Muscle layer of duodenum (tissue), 2 donors: ENCODE data around the gene POMGNT1.
A peak's percentile ranks its signal among the peaks of the same experiment; 100 is the strongest.
"Not testable (repeated sequence)": the region's sequence is repeated elsewhere in the genome, so short reads cannot be mapped to it uniquely, and the experiment has no call there.

ENCODE experiments used
- H3K27ac ChIP-seq: one replicate; pipeline ENCODE4 v1.7.0; 2013; ENCODE audit warnings: mild to moderate bottlenecking, low read length
- H3K27me3 ChIP-seq: one replicate; pipeline ENCODE4 v1.7.0; 2013; ENCODE audit warnings: low read depth, mild to moderate bottlenecking, control low read depth, low read length
- H3K36me3 ChIP-seq, 2 donors: one replicate each; pipeline ENCODE4 v1.7.0; 2013; ENCODE audit warnings: low read length in 2 of 2, control low read depth in 1 of 2, mild to moderate bottlenecking in 1 of 2; ENCODE audit not compliant: insufficient read depth in 2 of 2, control insufficient read depth in 1 of 2
- H3K4me1 ChIP-seq, 2 donors: one replicate each; pipeline ENCODE4 v1.7.0; 2013; ENCODE audit warnings: low read length in 2 of 2, mild to moderate bottlenecking in 2 of 2, control low read depth in 1 of 2, moderate library complexity in 1 of 2; ENCODE audit not compliant: insufficient read depth in 2 of 2, control insufficient read depth in 1 of 2
- H3K4me3 ChIP-seq, 2 donors: one replicate each; pipeline ENCODE4 v1.7.0; 2013; ENCODE audit warnings: low read length in 2 of 2, low read depth in 1 of 2, mild to moderate bottlenecking in 1 of 2
- H3K9me3 ChIP-seq, 2 donors: one replicate each; pipeline ENCODE4 v1.7.0; 2013; ENCODE audit warnings: low read length in 2 of 2, control low read depth in 1 of 2, mild to moderate bottlenecking in 1 of 2; ENCODE audit not compliant: control insufficient read depth in 1 of 2
- donor health status: healthy.

POMGNT1 gene

DNA sequence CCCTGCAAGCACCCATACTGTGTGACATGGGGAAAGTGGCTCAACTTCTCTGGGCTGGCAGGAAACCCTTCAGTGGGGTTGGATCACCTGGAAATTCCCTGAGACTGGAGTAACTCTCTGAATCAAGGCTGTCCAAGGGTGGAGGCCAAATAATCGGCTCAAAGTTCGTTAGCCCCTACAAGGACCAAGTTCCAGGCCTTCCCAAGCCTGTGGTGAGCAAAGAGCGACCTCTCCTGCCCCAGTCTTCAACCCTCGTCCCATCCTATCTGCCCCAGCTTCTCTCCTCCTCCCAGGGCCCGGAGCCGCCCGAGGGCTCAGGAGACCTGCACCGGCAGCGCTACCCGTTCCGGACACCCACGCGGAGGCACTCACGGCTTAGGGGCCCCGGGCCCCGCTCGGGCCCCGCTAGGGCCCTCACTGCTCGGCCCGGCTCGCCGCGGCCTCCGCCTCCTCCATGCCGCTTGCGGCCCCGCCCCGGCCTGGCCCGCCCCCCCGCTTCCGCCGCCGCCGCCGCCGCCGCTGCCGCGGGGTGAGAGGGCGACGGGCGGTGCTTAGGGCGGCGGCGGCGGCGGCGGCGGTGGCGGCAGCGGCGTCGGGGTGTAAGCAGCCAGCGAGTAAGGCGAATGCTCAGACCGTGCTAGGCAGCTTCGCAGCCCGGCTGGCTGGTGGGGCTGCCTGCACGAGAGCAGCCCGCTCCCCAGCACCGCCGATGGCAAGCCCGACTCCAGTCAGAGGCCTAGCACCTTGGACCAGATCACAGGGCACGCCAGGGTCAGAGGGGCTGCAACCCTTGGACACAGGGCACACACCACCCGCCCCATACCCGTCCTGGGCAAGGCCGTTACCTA lies at the start of gene POMGNT1:
TSS of gene POMGNT1 (minus strand) at position 471 of the 848 bp plus-strand sequence. CDS start 613 bp downstream, outside the sequence.
- Histone ChIP-seq H3K27ac (peak within 1 kb of the TSS; percentile 82), H3K4me1 (peaks cover 9 to 27% of the 10 kb centered on the region in 2 donors), H3K36me3 (peaks cover 22 to 25% of the 10 kb centered on the region in 2 donors), H3K9me3 (no peaks in the 10 kb centered on the region), H3K27me3 (no peaks in the 10 kb centered on the region), H3K4me3 (peak within 1 kb of the TSS; percentile 92 to 95)

- no peaks in the 10 kb centered on the region for H3K27me3 ChIP-seq
- H3K27ac ChIP-seq: no peak within 1 kb of the TSS
- H3K4me3 ChIP-seq: peak within 1 kb of the TSS; percentile 83 to 89
- no peaks in the 10 kb centered on the region for H3K36me3 ChIP-seq
- no peaks in the 10 kb centered on the region for H3K9me3 ChIP-seq
- H3K4me1 ChIP-seq: peaks cover 4 to 8% of the 10 kb centered on the region in 2 donors
Observed at GRCh38 chr1:46247436-46248121, 49.3 kb upstream of the POMGNT1 start, which contains the start of gene RAD54L. TSS of gene RAD54L (plus strand) at chr1:46247763. CDS start at chr1:46248406, 643 bp downstream.

- no peaks in the 10 kb centered on the region for H3K36me3 ChIP-seq
- H3K4me3 ChIP-seq: peak overlapping the region; percentile 83 to 89
- H3K9me3 ChIP-seq: no peaks in the 10 kb centered on the region
- H3K27ac ChIP-seq: no peak overlapping the region
- H3K4me1 ChIP-seq: peaks cover 4 to 8% of the 10 kb centered on the region in 2 donors
- H3K27me3 ChIP-seq: no peaks in the 10 kb centered on the region
Observed at GRCh38 chr1:46246548-46247435, 48.6 kb upstream of the POMGNT1 start.

GRCh38 chr1:46246136-46246535 lies 47.9 kb upstream of the POMGNT1 start:
- H3K4me1 ChIP-seq, H3K27me3 ChIP-seq, H3K27ac ChIP-seq, H3K36me3 ChIP-seq, H3K4me3 ChIP-seq, H3K9me3 ChIP-seq: not testable (repeated sequence)

DNA sequence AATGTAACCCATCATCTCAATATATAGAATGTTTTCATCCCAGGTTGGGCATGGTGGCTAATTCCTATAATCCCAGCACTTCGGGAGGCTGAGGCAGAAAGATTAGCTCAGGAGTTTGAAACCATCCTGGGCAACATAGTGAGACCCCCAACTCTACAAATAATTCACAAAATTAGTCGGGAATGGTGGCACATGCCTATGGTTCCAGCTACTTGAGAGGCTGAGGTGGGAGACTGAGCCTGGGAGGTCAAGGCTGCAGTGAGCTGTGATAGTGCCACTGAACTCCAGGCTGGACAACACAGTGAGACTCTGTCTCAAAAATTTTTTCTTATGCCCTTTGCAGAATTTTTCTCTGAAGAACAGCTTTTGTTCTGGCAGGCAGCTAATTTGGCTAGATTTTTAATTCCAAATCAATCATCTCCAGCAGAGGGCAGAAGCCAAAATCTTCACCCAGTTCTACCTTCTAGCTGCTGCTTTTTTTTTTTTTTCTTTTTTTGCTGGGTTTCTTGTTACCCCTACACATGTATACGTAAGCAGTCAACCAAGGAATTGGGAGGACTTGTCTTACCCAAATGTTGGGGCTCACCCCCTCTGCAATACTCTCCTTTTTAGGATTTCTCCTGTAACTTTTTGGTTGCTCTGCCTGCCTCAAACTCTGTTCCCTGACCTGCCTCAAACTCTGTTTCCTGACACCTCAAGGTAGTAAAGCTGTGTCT lies 46.6 kb upstream of the POMGNT1 start:
- peaks cover 4 to 8% of the 10 kb centered on the region in 2 donors for H3K4me1 ChIP-seq
- no peaks in the 10 kb centered on the region for H3K9me3 ChIP-seq
- H3K27me3 ChIP-seq: no peaks in the 10 kb centered on the region
- H3K4me3 ChIP-seq: no peak overlapping the region
- no peaks in the 10 kb centered on the region for H3K36me3 ChIP-seq
- no peak overlapping the region for H3K27ac ChIP-seq

DNA sequence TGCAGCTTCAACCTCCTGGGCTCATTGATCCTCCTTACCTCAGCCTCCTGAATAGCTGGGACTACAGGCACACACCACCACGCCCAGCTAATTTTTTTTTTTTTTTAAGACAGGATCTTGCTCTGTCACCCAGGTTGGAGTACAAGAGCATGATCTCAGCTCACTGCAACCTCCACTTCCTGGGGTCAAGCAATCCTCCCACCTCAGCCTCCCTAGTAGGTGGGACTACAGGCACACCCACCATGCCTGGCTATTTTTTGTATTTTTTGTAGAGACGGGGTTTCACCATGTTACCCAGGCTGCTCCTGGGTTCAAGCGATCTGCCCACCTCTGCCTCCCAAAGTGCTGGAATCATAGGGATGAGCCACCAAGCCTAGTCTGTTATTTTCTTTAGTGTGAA lies 45.6 kb upstream of the POMGNT1 start:
- H3K4me3 ChIP-seq: not testable (repeated sequence)

GRCh38 chr1:46242918-46243317 lies 44.7 kb upstream of the POMGNT1 start:
- no peaks in the 10 kb centered on the region for H3K27me3 ChIP-seq
- H3K4me1 ChIP-seq: peaks cover 4% of the 10 kb centered on the region in 2 donors

More for the DNA sequence above, 45.6 kb upstream of the POMGNT1 start:
- not testable (repeated sequence) for H3K27ac ChIP-seq, H3K36me3 ChIP-seq, H3K9me3 ChIP-seq, H3K27me3 ChIP-seq, H3K4me1 ChIP-seq

DNA sequence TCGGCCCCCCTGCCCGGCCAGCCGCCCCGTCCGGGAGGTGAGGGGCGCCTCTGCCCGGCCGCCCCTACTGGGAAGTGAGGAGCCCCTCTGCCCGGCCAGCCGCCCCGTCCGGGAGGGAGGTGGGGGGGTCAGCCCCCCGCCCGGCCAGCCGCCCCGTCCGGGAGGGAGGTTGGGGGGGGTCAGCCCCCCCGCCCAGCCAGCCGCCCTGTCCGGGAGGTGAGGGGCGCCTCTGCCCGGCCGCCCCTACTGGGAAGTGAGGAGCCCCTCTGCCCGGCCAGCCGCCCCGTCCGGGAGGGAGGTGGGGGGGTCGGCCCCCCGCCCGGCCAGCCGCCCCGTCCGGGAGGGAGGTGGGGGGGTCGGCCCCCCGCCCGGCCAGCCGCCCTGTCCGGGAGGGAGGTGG lies 43.5 kb upstream of the POMGNT1 start:
- H3K27me3 ChIP-seq, H3K9me3 ChIP-seq, H3K4me3 ChIP-seq, H3K27ac ChIP-seq, H3K4me1 ChIP-seq, H3K36me3 ChIP-seq: not testable (repeated sequence)

More at GRCh38 chr1:46242918-46243317, 44.7 kb upstream of the POMGNT1 start:
- no peak overlapping the region for H3K4me3 ChIP-seq
- no peaks in the 10 kb centered on the region for H3K9me3 ChIP-seq
- H3K27ac ChIP-seq: no peak overlapping the region
- no peaks in the 10 kb centered on the region for H3K36me3 ChIP-seq

DNA sequence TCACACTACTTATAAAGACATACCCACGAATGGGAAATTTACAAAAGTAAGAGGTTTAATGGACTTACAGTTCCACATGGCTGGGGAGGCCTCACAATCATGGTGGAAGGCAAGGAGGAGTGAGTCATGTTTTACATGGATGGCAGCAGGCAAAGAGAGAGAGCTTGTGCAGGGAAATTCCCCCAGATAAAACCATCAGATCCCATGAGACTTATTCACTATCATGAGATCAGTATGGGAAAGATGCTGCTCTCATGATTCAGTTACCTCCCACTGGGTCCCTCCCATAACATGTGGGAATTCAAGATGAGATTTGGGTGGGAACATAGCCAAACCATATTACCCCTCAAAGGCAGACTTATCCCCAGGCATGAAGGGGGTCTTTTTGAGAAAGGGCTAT lies 40.6 kb upstream of the POMGNT1 start:
- H3K4me1 ChIP-seq, H3K9me3 ChIP-seq, H3K27me3 ChIP-seq, H3K4me3 ChIP-seq, H3K36me3 ChIP-seq, H3K27ac ChIP-seq: not testable (repeated sequence)

DNA sequence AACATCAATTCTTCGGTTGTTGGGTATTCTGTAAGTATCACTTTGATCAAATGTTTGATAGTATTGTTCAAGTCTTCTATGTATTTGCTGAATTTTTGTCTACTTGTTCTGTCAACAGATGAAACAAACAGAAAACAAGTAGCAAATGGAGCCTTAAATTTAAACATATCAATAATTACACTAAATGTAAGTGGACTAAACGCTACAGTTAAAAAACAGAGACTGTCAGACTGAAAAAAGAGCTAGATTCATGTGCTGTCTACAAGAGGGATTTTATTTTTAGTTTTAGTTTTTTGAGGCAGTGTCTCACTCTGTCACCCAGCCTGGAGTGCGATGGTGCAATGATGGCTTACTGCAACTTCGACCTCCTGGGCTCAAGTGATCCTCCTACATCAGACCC lies 38.6 kb upstream of the POMGNT1 start:
- Histone ChIP-seq H3K9me3 (peaks cover 0 to 2% of the 10 kb centered on the region in 2 donors), H3K4me3 (no peak overlapping the region), H3K27me3 (no peaks in the 10 kb centered on the region), H3K36me3 (no peaks in the 10 kb centered on the region), H3K27ac (no peak overlapping the region), H3K4me1 (no peaks in the 10 kb centered on the region)
